EH (cell line): ENCODE data around the gene RNU4-1.
A peak's percentile ranks its signal among the peaks of the same experiment; 100 is the strongest.
"Not testable (repeated sequence)": the region's sequence is repeated elsewhere in the genome, so short reads cannot be mapped to it uniquely, and the experiment has no call there.

ENCODE experiments used
- DNase-seq: peaks from one replicate; pipeline ENCODE4 v3.0.0-alpha.2; 2015; ENCODE audit warnings: low read depth

The RNU4-1 gene

GRCh38 chr12:120258323-120258896, 34.6 kb downstream of the RNU4-1 start:
- no peak for DNase-seq

DNA sequence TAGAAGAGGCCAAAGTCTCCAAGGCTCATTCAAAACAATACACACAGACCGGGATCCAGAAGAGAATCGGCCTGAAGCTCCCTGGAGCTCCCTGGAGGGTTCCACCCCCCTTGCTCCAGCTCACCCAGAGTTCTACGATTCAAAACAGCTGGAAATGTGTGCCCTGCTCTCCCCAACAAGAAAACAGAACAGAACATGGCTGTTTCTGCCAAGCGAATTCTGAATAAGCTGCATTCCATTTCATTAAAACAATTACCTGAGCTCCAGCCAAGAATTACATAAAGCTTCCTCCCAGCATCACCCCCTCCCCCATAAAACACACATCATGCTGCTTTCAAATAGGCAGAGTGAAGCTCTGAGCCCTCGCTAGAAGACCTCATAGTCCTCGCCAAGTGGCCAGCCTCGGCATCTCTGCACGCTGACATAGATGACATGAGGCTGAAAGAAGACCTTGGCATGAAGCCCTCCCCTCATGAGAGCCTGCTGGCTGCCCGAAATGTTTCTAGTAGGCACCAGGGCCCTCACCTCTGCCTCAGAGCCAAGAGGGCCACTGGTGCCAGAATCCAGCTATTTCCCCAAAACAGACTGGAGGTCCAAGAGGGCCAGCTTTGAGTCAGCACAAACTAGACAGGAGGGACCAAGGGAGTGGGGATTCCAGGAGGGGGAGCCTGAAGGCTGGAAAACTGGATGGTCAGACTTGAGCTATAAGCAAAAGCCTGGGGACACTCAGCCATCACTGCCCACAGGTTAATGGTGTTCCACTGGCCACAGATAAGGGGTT, 35.8 kb downstream of the RNU4-1 start:
- peak; percentile 95 for DNase-seq

- no peak for DNase-seq
Measured at GRCh38 chr12:120254809-120255208, 38.2 kb downstream of the RNU4-1 start.

DNA sequence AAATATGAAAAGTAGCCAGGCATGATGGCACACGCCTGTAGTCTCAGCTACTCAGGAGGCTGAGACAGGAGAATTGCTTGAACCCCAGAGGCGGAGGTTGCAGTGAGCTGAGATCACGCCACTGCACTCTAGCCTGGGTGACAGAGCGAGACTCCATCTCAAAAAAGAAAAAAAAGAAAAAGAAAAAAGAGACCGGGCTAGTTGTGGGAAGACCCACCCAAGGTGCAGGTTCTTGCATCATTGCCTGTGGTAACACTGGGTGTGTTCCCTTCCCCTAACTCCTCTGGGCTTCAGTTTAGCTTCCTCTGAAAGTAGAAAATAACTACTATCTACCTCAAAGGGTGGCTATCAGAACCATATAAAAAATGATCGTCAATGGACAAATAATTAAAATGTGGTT, 39.7 kb downstream of the RNU4-1 start:
- DNase-seq, result not testable (repeated sequence)

- DNase-seq, result no peak
Measured at GRCh38 chr12:120252071-120252906, 40.7 kb downstream of the RNU4-1 start.

DNA sequence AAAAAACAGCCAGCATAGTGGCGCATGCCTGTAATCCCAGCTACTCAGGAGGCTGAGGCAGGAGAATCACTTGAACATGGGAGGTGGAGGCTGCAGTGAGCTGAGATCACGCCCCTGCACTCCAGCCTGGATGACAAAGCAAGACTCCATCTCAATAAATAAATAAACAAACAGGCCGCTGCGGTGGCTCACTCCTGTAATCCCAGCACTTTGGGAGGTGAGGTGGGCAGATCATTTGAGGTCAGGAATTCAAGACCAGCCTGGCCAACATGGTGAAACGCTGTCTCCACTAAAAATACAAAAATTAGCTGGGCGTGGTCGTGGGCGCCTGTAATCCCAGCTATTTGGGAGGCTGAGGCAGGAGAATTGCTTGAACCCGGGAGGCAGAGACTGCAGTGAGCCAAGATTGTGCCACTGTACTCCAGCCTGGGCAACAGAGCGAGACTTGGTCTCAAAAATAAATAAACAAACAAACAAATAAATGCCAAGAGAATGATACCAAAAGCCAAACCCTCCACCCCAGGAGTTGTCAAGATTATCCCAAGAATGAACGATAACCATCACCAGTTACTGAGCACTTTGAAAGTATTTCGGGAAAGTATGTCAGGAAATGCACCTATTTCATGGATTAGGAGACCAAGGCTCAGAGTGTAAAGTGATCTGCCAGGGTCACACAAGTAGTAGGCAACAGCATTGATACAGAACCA, 41.5 kb downstream of the RNU4-1 start:
- DNase-seq, result not testable (repeated sequence)

DNA sequence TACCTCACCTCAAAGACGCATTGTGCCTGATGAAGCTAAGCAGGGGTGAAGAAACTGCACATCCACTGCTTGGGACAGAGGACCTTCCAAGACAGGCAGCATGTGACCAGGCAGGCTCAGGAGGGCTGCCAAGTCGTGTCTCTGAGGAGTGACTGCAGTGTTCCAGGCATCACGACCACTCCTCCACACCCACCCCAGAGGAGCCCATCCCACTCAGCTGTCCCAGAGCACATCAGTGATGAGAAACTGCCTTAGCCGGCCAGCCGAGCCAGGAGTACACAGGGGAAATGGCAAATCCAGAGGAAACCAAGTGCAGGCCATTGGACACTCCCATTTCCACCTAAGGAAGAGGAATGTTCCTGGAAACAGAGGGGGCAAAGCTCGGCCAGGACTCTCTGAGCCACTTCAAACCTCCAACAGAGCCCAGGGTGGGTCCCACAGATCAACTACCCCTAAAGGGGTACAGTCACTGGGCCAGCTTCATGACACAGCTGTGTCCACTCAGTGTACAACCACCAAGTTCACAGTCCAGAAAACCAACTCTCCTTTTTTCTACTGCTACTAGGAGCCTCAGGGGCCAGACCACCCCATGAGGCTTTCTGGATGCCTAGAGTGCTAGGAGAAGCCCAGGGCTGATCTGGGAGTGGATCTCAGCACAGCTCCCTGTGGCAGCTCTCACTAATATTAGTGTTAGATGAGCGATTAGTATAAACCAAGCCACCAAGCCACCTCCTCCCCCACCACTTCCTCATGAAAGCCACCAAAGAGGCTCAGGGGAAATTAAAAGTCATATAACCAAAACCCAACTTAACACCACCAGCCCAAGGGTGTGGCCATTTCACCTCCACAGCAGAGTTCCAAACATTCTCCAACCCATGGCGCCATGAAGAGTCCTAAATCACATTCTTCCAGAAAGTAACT, 42.9 kb downstream of the RNU4-1 start:
- DNase-seq, result no peak

DNA sequence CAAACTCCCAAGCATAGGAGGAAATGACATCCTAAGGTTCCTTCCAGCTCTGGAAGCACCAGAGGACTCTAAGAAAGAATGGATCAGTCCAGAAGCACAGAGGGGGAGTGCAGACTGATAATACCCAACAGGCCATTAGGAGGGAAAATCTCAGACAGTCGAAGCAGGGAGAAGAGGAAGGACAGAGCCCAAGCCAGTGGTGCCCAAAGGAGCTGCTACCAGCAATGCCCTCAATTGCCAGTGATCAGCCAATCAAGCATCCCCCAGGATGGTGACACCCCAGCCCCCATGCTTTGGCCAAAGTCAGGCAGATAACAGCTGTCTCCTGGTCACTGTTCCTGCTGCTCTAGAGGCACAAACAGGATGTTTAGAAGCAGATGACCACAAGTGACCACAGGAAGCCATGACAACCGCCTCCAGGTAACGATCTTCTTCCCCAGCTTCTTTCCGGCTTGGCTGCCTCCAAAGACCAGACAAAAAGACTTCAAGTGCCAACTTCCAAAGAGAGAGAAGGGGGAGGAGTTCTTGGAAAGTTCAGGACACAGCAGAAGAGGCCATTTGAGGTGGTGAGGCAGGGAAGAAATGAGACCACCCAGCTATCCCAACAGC, 43.7 kb downstream of the RNU4-1 start:
- no peak for DNase-seq

GRCh38 chr12:120247621-120248030, 45.4 kb downstream of the RNU4-1 start:
- DNase-seq, result peak; percentile 88

DNA sequence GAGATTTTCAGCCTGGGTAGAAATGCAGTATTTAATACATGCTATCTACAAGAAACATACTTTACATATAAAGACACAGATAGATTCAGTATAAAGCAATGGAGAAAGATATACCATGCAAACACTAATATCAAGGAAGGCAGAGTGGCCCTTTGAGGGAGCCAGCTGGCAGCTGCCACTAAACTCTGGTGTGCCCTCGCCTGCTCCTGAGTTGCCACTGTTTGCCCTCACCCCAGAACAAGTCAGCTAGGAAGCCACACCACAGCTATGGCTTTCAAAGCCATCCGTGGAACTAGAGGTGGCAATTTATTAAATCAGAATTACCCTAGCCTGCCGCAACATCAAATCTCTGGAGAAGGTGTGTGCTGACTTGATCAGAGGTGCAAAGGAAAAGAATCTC, 45.9 kb downstream of the RNU4-1 start:
- DNase-seq, result no peak

- not testable (repeated sequence) for DNase-seq
Measured at GRCh38 chr12:120246705-120247104, 46.3 kb downstream of the RNU4-1 start.
